ENCODE data around the gene WASHC1.
A peak's percentile ranks its signal among the peaks of the same experiment; 100 is the strongest.
"Not testable (repeated sequence)": the region's sequence is repeated elsewhere in the genome, so short reads cannot be mapped to it uniquely, and the experiment has no call there.

Gene WASHC1

GRCh38 chr9:29356-29755 lies at the start of gene WASHC1:
WASHC1 (minus strand) TSS chr9:29456; CDS start chr9:24999, 4,457 bp downstream.
- DNase-seq = not testable (repeated sequence)

GRCh38 chr9:78333-78732 lies 49.1 kb upstream of the WASHC1 start:
- not testable (repeated sequence) for DNase-seq

GRCh38 chr9:76389-76788 lies 47.1 kb upstream of the WASHC1 start:
- DNase-seq = not testable (repeated sequence)

- DNase-seq = not testable (repeated sequence)
These were observed 44.8 kb upstream of the WASHC1 start for GRCh38 chr9:73900-74525.

GRCh38 chr9:73076-73899 lies 44.0 kb upstream of the WASHC1 start:
- peak; percentile 8 for DNase-seq

GRCh38 chr9:63031-63629 lies 33.9 kb upstream of the WASHC1 start:
- peak; percentile 19 for DNase-seq

- DNase-seq = not testable (repeated sequence)
These were observed 23.4 kb upstream of the WASHC1 start for GRCh38 chr9:52678-53077.

GRCh38 chr9:48190-48842 lies 19.1 kb upstream of the WASHC1 start:
- not testable (repeated sequence) for DNase-seq

GRCh38 chr9:46639-47271 lies 17.5 kb upstream of the WASHC1 start:
- DNase-seq = not testable (repeated sequence)

GRCh38 chr9:46164-46563 lies 16.9 kb upstream of the WASHC1 start:
- DNase-seq = not testable (repeated sequence)

- not testable (repeated sequence) for DNase-seq
These were observed 16.1 kb upstream of the WASHC1 start for GRCh38 chr9:45180-45878.

GRCh38 chr9:44416-44815 lies 15.2 kb upstream of the WASHC1 start:
- not testable (repeated sequence) for DNase-seq

- DNase-seq = not testable (repeated sequence)
These were observed 14.4 kb upstream of the WASHC1 start for GRCh38 chr9:43636-44035.

- not testable (repeated sequence) for DNase-seq
These were observed 13.9 kb upstream of the WASHC1 start for GRCh38 chr9:43116-43515.

GRCh38 chr9:41819-42218 lies 12.6 kb upstream of the WASHC1 start:
- DNase-seq = not testable (repeated sequence)

GRCh38 chr9:41261-41676 lies 12.0 kb upstream of the WASHC1 start:
- not testable (repeated sequence) for DNase-seq

- DNase-seq = not testable (repeated sequence)
These were observed 3.1 kb upstream of the WASHC1 start for GRCh38 chr9:32308-32707.

- DNase-seq = not testable (repeated sequence)
These were observed 481 bp downstream of the WASHC1 start for GRCh38 chr9:28775-29174.

- DNase-seq = not testable (repeated sequence)
These were observed 7.6 kb downstream of the WASHC1 start for GRCh38 chr9:21621-22020.

GRCh38 chr9:16875-17274 lies 12.4 kb downstream of the WASHC1 start:
- not testable (repeated sequence) for DNase-seq

- not testable (repeated sequence) for DNase-seq
These were observed 15.0 kb downstream of the WASHC1 start for GRCh38 chr9:14129-14809.
